ENCODE results near the gene CTSA. TPM values are rescaled to one million over a fixed set of nuclear protein-coding genes. Genes with fewer than 3 reads are reported as not detected.
A peak's percentile ranks its signal among the peaks of the same experiment; 100 is the strongest.

The CTSA gene
- total RNA-seq, 1 donor from 2014 or later: 15.1 TPM

DNA sequence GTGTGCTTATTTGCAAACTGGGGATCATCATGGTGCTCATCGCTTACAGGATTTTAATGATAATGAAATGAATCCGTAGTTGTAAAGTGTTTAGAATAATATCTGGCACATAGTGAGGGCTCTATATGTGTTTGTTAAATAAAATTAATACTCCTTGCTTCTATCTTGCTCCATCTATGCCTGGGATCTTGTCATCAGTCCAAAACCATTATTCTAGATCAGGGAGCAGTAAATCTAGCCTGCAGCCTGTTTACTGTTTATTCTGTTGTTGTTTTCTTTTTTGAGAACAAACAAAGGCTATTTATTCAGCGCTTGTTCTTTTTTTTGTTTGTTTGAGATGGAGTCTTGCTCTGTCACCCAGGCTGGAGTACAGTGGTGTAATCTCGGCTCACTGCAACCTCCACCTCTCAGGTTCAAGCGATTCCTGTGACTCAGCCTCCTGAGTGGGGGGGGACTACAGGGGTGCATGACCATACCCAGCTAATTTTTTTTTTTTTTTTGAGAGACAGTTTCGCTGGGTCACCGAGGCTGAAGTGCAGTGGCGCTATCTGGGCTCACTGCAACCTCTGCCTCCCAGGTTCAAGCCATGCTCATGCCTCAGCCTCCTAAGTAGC is 42.1 kb upstream of the CTSA start:
- no peaks in the 10 kb centered on the region for H3K36me3 ChIP-seq
- H3K27me3 ChIP-seq: no peaks in the 10 kb centered on the region
- no peaks in the 10 kb centered on the region for H3K4me1 ChIP-seq
- no peak overlapping the region for H3K4me3 ChIP-seq
- Mint-ChIP-seq H3K36me3 (peaks cover 3% of the 10 kb centered on the region), H3K27ac (no peak overlapping the region), H3K9me3 (no peaks in the 10 kb centered on the region), H3K27me3 (ENCODE audit: insufficient read depth, low read depth) (no peaks in the 10 kb centered on the region), H3K4me3 (no peak overlapping the region), H3K4me1 (no peaks in the 10 kb centered on the region)
- no peak overlapping the region for H2AFZ ChIP-seq (replicated peaks)
- no peaks in the 10 kb centered on the region for H3F3A ChIP-seq (ENCODE audit: low read depth)
- H3K9me3 ChIP-seq (ENCODE audit: low read depth): no peaks in the 10 kb centered on the region
- TF ChIP-seq CTCF (IDR thresholded peaks at IDR 0.05) (no peak), EZH2phosphoT487 (IDR thresholded peaks at IDR 0.05) (no peak), EZH2 (IDR thresholded peaks at IDR 0.05) (no peak)
- H3K4me2 ChIP-seq: no peak overlapping the region
- H3K27ac ChIP-seq: no peak overlapping the region
- DNase-seq (ENCODE audit: low spot score): no peak
- H4K20me1 ChIP-seq (ENCODE audit: low read depth): no peaks in the 10 kb centered on the region
- H3K79me2 ChIP-seq (ENCODE audit: low read depth): no peaks in the 10 kb centered on the region
- peak overlapping the region; percentile 37 for H3K9ac ChIP-seq

DNA sequence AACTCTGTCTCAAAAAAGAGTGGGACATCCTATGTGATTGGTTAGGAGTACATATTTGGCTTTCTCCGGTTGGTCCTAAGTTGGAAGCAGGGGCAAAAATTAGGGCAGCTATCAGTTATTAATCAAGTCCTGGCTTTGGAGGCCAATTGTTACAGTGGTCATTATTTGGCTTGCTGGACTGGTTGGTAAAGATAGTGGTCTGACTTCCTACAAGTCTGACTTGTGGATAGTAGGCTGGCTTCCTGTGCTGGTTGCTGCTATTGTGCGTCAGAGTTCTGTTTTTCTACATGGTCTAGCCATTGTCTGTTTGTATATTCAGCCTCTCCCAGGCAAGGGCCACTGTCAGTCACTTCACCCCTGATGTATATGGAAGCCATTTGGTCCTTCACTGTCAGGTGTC is 40.9 kb upstream of the CTSA start:
- no peaks in the 10 kb centered on the region for H3K4me1 ChIP-seq
- DNase-seq (ENCODE audit: low spot score): no peak
- Mint-ChIP-seq H3K27me3 (ENCODE audit: insufficient read depth, low read depth) (no peaks in the 10 kb centered on the region), H3K4me1 (peaks cover 2% of the 10 kb centered on the region), H3K4me3 (no peak overlapping the region), H3K36me3 (no peaks in the 10 kb centered on the region), H3K9me3 (no peaks in the 10 kb centered on the region), H3K27ac (no peak overlapping the region)
- H3K27me3 ChIP-seq: no peaks in the 10 kb centered on the region
- H2AFZ ChIP-seq (replicated peaks): no peak overlapping the region
- H3K27ac ChIP-seq: no peak overlapping the region
- H3K4me2 ChIP-seq: no peak overlapping the region
- no peak overlapping the region for H3K4me3 ChIP-seq
- TF ChIP-seq CTCF (IDR thresholded peaks at IDR 0.05): no peak
- TF ChIP-seq EZH2 (IDR thresholded peaks at IDR 0.05): no peak
- no peak for TF ChIP-seq EZH2phosphoT487 (IDR thresholded peaks at IDR 0.05)
- no peak overlapping the region for H3K9ac ChIP-seq
- no peaks in the 10 kb centered on the region for H3K36me3 ChIP-seq
- H3F3A ChIP-seq (ENCODE audit: low read depth): no peaks in the 10 kb centered on the region
- H4K20me1 ChIP-seq (ENCODE audit: low read depth): no peaks in the 10 kb centered on the region
- H3K9me3 ChIP-seq (ENCODE audit: low read depth): no peaks in the 10 kb centered on the region
- H3K79me2 ChIP-seq (ENCODE audit: low read depth): no peaks in the 10 kb centered on the region

GRCh38 chr20:45850926-45851325 is 40.2 kb upstream of the CTSA start:
- DNase-seq (ENCODE audit: low spot score): no peak
- Mint-ChIP-seq H3K27ac (no peak overlapping the region), H3K27me3 (ENCODE audit: insufficient read depth, low read depth) (no peaks in the 10 kb centered on the region), H3K9me3 (no peaks in the 10 kb centered on the region), H3K36me3 (no peaks in the 10 kb centered on the region), H3K4me3 (no peak overlapping the region), H3K4me1 (peaks cover 5% of the 10 kb centered on the region)
- Histone ChIP-seq H3K9ac (no peak overlapping the region), H4K20me1 (ENCODE audit: low read depth) (no peaks in the 10 kb centered on the region), H3K4me2 (no peak overlapping the region), H3K79me2 (ENCODE audit: low read depth) (peaks cover 3% of the 10 kb centered on the region), H3K36me3 (no peaks in the 10 kb centered on the region), H3K4me3 (no peak overlapping the region), H3K27ac (no peak overlapping the region), H2AFZ (replicated peaks) (no peak overlapping the region), H3K27me3 (no peaks in the 10 kb centered on the region), H3K4me1 (no peaks in the 10 kb centered on the region), H3K9me3 (ENCODE audit: low read depth) (no peaks in the 10 kb centered on the region), H3F3A (ENCODE audit: low read depth) (no peaks in the 10 kb centered on the region)
- TF ChIP-seq EZH2phosphoT487 (IDR thresholded peaks at IDR 0.05) (no peak), CTCF (IDR thresholded peaks at IDR 0.05) (no peak), EZH2 (IDR thresholded peaks at IDR 0.05) (no peak)

Data from neural progenitor cell (in vitro differentiated cells).